Measurements from ENCODE around the gene SHFL. TPM values are rescaled to one million over a fixed set of nuclear protein-coding genes. Genes with fewer than 3 reads are reported as not detected.

Gene SHFL
- total RNA-seq, 3 donors from 2014 or later (not counting 1 experiment from before 2014, with no cell fraction given): 107 to 111 (median 107) TPM

DNA sequence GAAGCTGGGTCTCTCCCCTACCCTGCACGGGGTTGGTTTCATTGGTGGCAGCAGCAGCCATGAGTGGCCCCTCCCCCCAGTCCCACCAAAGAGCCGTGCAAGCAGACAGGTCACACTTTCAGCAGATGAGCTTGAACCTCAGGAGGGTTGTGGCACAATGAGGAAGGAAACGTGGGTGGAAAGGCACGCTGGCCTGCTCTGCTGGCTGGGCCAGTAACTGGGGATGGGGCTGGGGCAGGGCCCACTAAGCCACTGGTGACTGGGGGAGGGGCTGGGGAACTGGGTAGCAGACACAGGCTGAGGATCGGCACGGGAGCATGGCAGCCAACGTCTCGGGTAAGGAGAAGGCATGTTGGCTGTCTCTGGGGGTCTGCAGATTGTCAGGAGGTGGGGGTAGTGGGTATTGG lies 25.3 kb downstream of the SHFL start, which contains the start of gene P2RY11:
TSS of gene P2RY11 (plus strand) at position 289 of the 407 bp plus-strand sequence. CDS start at position 318, 29 bp downstream.
- peaks cover 91% of the 10 kb centered on the region for H3K4me1 ChIP-seq (ENCODE audit: control insufficient read depth, insufficient read depth, low read length)
- intact Hi-C loops (cut with micrococcal nuclease): no loop called here
- ATAC-seq (no peak), DNase-seq (peak in 1 of 2 donors; percentile 75)
- peaks cover 49 to 76% of the 10 kb centered on the region in 2 donors for H3K4me1 Mint-ChIP-seq
- H3K9me3 ChIP-seq (ENCODE audit: control insufficient read depth, insufficient read depth, low read length): no peaks in the 10 kb centered on the region
- H3K4me3 Mint-ChIP-seq: peak within 1 kb of the TSS; percentile 88
- H3K4me3 ChIP-seq (ENCODE audit: low read length): peak within 1 kb of the TSS; percentile 16
- peaks cover 68% of the 10 kb centered on the region for H3K36me3 ChIP-seq (ENCODE audit: control insufficient read depth, insufficient read depth, low read length)
- 15% methylated on average over 8 of the region's 8 CpGs for WGBS (ENCODE audit: insufficient coverage)
- peak within 1 kb of the TSS; percentile 93 for H3K27ac ChIP-seq (ENCODE audit: low read length)
- no peaks in the 10 kb centered on the region for H3K9me3 Mint-ChIP-seq
- no peaks in the 10 kb centered on the region for H3K36me3 Mint-ChIP-seq
- peak within 1 kb of the TSS; percentile 95 to 98 for H3K27ac Mint-ChIP-seq
- H3K27me3 ChIP-seq (ENCODE audit: control insufficient read depth, insufficient read depth, low read length): no peaks in the 10 kb centered on the region
- no peaks in the 10 kb centered on the region for H3K27me3 Mint-ChIP-seq (ENCODE audit: low read depth in 2 of 2)
- TF ChIP-seq, protein P1, sequence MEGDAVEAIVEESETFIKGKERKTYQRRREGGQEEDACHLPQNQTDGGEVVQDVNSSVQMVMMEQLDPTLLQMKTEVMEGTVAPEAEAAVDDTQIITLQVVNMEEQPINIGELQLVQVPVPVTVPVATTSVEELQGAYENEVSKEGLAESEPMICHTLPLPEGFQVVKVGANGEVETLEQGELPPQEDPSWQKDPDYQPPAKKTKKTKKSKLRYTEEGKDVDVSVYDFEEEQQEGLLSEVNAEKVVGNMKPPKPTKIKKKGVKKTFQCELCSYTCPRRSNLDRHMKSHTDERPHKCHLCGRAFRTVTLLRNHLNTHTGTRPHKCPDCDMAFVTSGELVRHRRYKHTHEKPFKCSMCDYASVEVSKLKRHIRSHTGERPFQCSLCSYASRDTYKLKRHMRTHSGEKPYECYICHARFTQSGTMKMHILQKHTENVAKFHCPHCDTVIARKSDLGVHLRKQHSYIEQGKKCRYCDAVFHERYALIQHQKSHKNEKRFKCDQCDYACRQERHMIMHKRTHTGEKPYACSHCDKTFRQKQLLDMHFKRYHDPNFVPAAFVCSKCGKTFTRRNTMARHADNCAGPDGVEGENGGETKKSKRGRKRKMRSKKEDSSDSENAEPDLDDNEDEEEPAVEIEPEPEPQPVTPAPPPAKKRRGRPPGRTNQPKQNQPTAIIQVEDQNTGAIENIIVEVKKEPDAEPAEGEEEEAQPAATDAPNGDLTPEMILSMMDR (IDR thresholded peaks at IDR 0.05): no peak

DNA sequence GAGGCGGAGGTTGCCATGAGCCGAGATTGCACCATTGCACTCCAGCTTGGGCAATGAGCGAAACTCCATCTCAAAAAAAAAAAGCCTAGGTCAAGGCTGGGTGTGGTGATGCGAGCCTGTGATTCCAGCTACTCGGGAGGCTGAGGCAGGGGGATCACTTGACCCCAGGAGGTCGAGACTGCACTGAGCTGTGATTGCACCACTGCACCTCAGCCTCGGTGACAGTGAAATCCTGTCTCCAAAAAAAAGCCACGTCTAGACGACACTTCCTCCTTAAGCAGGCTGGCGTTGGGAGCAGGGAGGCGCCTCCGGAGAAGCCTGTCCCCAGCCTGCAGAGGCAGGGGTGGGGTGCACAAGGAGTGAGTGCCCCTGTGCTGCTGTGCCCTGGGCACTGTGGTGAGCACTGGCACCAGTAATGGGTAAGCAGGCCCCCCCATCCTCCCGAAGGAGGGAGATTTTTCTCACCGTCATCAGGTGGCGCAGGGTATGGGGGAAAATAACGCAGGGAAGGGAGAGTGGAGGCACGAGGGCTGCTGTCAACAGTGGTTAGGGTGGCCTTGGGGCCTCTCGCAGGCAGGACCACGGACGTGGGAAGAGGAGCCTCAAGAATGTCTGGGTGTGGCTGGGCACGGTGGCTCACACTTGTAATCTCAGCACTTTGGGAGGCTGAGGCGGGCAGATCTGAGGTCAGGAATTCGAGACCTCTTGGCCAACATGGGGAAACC lies 26.1 kb downstream of the SHFL start:
- H3K4me1 ChIP-seq (ENCODE audit: control insufficient read depth, insufficient read depth, low read length): peaks cover 91% of the 10 kb centered on the region
- no peaks in the 10 kb centered on the region for H3K9me3 Mint-ChIP-seq

DNA sequence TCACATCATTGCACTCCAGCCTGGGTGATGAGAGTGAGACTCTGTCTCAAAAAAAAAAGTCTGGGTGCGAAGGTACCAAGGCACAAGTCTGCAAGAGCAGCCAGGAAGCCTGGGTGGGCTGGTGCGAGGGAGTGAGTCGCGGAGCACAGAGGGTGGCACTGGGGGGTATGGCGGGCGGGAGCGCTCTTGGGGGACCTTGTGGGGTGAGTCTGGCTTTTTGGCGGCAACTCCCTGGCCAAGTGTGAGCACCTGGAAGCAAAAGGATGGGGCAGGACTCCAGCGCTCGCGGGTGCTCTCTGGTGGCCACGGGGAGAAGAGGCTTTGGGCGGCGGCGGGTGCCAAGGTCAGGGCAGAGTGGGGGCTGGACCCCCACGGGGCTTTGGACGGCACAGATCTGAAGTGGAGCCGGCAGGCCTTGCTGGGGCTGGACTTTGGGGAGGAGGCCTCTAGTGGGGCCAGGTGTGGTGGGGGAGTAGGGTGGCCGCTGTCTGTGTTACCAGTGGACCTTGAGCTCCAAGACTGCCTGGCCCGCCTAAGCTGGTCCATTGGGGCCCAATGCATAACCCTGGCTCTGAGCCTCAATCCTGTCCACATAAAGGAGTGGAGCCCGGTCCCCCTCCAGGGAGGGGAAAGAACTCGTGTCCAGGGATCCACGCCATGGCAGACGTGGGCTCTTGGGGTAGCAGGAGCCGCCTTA lies 26.9 kb downstream of the SHFL start:
- Histone ChIP-seq H3K4me3 (ENCODE audit: low read length) (no peak overlapping the region), H3K36me3 (ENCODE audit: control insufficient read depth, insufficient read depth, low read length) (peaks cover 74% of the 10 kb centered on the region), H3K4me1 (ENCODE audit: control insufficient read depth, insufficient read depth, low read length) (peaks cover 91% of the 10 kb centered on the region), H3K27ac (ENCODE audit: low read length) (peak overlapping the region; percentile 93), H3K27me3 (ENCODE audit: control insufficient read depth, insufficient read depth, low read length) (no peaks in the 10 kb centered on the region), H3K9me3 (ENCODE audit: control insufficient read depth, insufficient read depth, low read length) (no peaks in the 10 kb centered on the region)
- intact Hi-C loops (cut with micrococcal nuclease): loop anchor here (1.0 to 2.0 kb wide), 4 partner anchors 11 to 179 kb away; partner anchors contain the start of gene ANGPTL6
- 25% methylated on average over 25 of the region's 25 CpGs for WGBS (ENCODE audit: insufficient coverage)
- H3K27ac Mint-ChIP-seq: peak overlapping the region; percentile 95 to 98
- ATAC-seq: peak; percentile 61 to 77 (median 62)
- no peaks in the 10 kb centered on the region for H3K9me3 Mint-ChIP-seq
- no peaks in the 10 kb centered on the region for H3K27me3 Mint-ChIP-seq (ENCODE audit: low read depth in 2 of 2)
- peak; percentile 68 to 85 for DNase-seq
- peaks cover 43 to 74% of the 10 kb centered on the region in 2 donors for H3K4me1 Mint-ChIP-seq
- no peaks in the 10 kb centered on the region for H3K36me3 Mint-ChIP-seq
- H3K4me3 Mint-ChIP-seq: peak overlapping the region; percentile 88
- TF ChIP-seq, protein P1 (IDR thresholded peaks at IDR 0.05): peak; percentile 71

More for the DNA sequence above, 26.1 kb downstream of the SHFL start:
- Mint-ChIP-seq H3K27ac (peak overlapping the region; percentile 95 to 98), H3K4me1 (peaks cover 44 to 76% of the 10 kb centered on the region in 2 donors), H3K27me3 (ENCODE audit: low read depth in 2 of 2) (no peaks in the 10 kb centered on the region), H3K36me3 (no peaks in the 10 kb centered on the region), H3K4me3 (peak overlapping the region; percentile 88)
- WGBS (ENCODE audit: insufficient coverage): 29% methylated on average over 23 of the region's 23 CpGs
- peak overlapping the region; percentile 16 for H3K4me3 ChIP-seq (ENCODE audit: low read length)
- H3K9me3 ChIP-seq (ENCODE audit: control insufficient read depth, insufficient read depth, low read length): no peaks in the 10 kb centered on the region
- H3K27me3 ChIP-seq (ENCODE audit: control insufficient read depth, insufficient read depth, low read length): no peaks in the 10 kb centered on the region
- peak; percentile 41 to 53 (median 50) for ATAC-seq
- H3K36me3 ChIP-seq (ENCODE audit: control insufficient read depth, insufficient read depth, low read length): peaks cover 75% of the 10 kb centered on the region
- intact Hi-C loops (cut with micrococcal nuclease): loop anchor here (2.0 kb wide), 2 partner anchors 13 to 37 kb away; no protein-coding TSS in a partner anchor
- peak; percentile 61 to 85 for DNase-seq
- TF ChIP-seq, protein P1 (IDR thresholded peaks at IDR 0.05): no peak
- peak overlapping the region; percentile 93 for H3K27ac ChIP-seq (ENCODE audit: low read length)

Measured in natural killer cell (primary cell).